Neural cell (in vitro differentiated cells): Measurements from ENCODE around the gene RAC2. TPM values are rescaled to one million over a fixed set of nuclear protein-coding genes. Genes with fewer than 3 reads are reported as not detected.

ENCODE experiments used
- H2AFZ ChIP-seq: fragments of 200-600, 300-800 bp; sonication (generic), shearing (Covaris generic); 2 replicates; pipeline ENCODE4 v1.6.0; 2014; ENCODE audit warnings: low read depth, mild to moderate bottlenecking, antibody characterized with exemption, low read length, moderate library complexity
- H3F3A ChIP-seq: fragments of 200-600 bp; shearing (Covaris generic); 2 replicates; pipeline ENCODE4 v1.6.1; 2016; ENCODE audit warnings: mild to moderate bottlenecking, moderate library complexity, mixed read lengths, antibody characterized with exemption, low read length; ENCODE audit not compliant: insufficient read depth, poor library complexity, severe bottlenecking
- H3K27ac ChIP-seq: fragments of 200-600, 300-800 bp; sonication (generic), shearing (Covaris generic); 2 replicates; pipeline ENCODE4 v1.5.1; 2014; ENCODE audit warnings: mild to moderate bottlenecking, low read length, moderate library complexity
- H3K27me3 ChIP-seq: fragments of 300-800, 200-600 bp; sonication (generic), shearing (Covaris generic); 2 replicates; pipeline ENCODE4 v1.6.0; 2014; ENCODE audit warnings: mild to moderate bottlenecking, low read depth, low read length, moderate library complexity; ENCODE audit not compliant: insufficient read depth
- H3K36me3 ChIP-seq: fragments of 300-800, 200-600 bp; sonication (generic), shearing (Covaris generic); 2 replicates; pipeline ENCODE4 v1.5.1; 2014; ENCODE audit warnings: mild to moderate bottlenecking, antibody characterized with exemption, low read length, moderate library complexity; ENCODE audit not compliant: insufficient read depth
- H3K4me2 ChIP-seq: fragments of 300-800, 200-600 bp; sonication (generic), shearing (Covaris generic); 2 replicates; pipeline ENCODE4 v1.6.0; 2014; ENCODE audit warnings: mild to moderate bottlenecking, low read length
- H3K4me3 ChIP-seq: fragments of 300-800, 200-600 bp; sonication (generic), shearing (Covaris generic); 2 replicates; pipeline ENCODE4 v1.5.1; 2014; ENCODE audit warnings: mild to moderate bottlenecking, low read length, moderate library complexity
- H3K79me2 ChIP-seq: fragments of 200-600 bp; shearing (Covaris generic); replicated peaks from 2 replicates; pipeline ENCODE4 v1.6.0; 2014; ENCODE audit warnings: mild to moderate bottlenecking, low read length, moderate library complexity; ENCODE audit not compliant: insufficient read depth
- H3K9ac ChIP-seq: fragments of 300-800, 200-600 bp; sonication (generic), shearing (Covaris generic); 2 replicates; pipeline ENCODE4 v1.6.1; 2016; ENCODE audit warnings: mild to moderate bottlenecking, low read length, mixed read lengths
- H3K9me2 ChIP-seq: fragments of 200-600 bp; shearing (Covaris generic); 2 replicates; pipeline ENCODE4 v1.6.1; 2016; ENCODE audit warnings: mild to moderate bottlenecking, low read length, mixed read lengths; ENCODE audit not compliant: insufficient read depth
- H3K9me3 ChIP-seq: fragments of 200-600, 300-800 bp; sonication (generic), shearing (Covaris generic); 2 replicates; pipeline ENCODE4 v1.6.1; 2016; ENCODE audit warnings: mild to moderate bottlenecking, mixed run types, low read length, moderate library complexity, mixed read lengths
- H4K20me1 ChIP-seq: fragments of 200-600 bp; shearing (Covaris generic); 2 replicates; pipeline ENCODE4 v1.6.1; 2016; ENCODE audit warnings: mild to moderate bottlenecking, mixed run types; ENCODE audit not compliant: insufficient read depth
- EP300 ChIP-seq: fragments of 450-650 bp; conservative IDR thresholded peaks from 2 replicates; pipeline ENCODE4 v1.6.1; 2014; ENCODE audit warnings: antibody characterized with exemption, mild to moderate bottlenecking, moderate library complexity; ENCODE audit not compliant: poor library complexity, severe bottlenecking
- EZH2 ChIP-seq: fragments of 200-600, 300-800 bp; shearing (Covaris generic), sonication (generic); IDR thresholded peaks from 2 replicates; pipeline ENCODE4 v1.6.1; 2014; ENCODE audit warnings: antibody characterized with exemption, low read length, borderline replicate concordance, mild to moderate bottlenecking; ENCODE audit not compliant: insufficient read depth, poor library complexity, severe bottlenecking
- MXI1 ChIP-seq: fragments of 450-650 bp; conservative IDR thresholded peaks from 2 replicates; pipeline ENCODE4 v1.6.1; 2014; ENCODE audit warnings: antibody characterized with exemption, mild to moderate bottlenecking; ENCODE audit not compliant: poor library complexity, severe bottlenecking
- RAD21 ChIP-seq: fragments of 450-650 bp; conservative IDR thresholded peaks from 2 replicates; pipeline ENCODE4 v1.6.1; 2014; ENCODE audit warnings: antibody characterized with exemption, mild to moderate bottlenecking, moderate library complexity
- SMC3 ChIP-seq: fragments of 450-650 bp; conservative IDR thresholded peaks from 2 replicates; pipeline ENCODE4 v1.6.1; 2014; ENCODE audit warnings: antibody characterized with exemption, mild to moderate bottlenecking, moderate library complexity; ENCODE audit not compliant: poor library complexity
- TAF1 ChIP-seq: IDR thresholded peaks from 2 replicates; pipeline ENCODE4 v1.6.1; 2012; ENCODE audit warnings: low read depth
- polyA plus RNA-seq: library from polyadenylated mRNA; depleted of rRNA; stranded (reverse); fragments of >200 nt; gene quantifications from 2 replicates; pipeline ENCODE4 v1.2.3, GENCODE V29; 2014
- TF ChIP-seq, protein P1 (sequence below): fragments of 450-650 bp; IDR thresholded peaks from 2 replicates; pipeline ENCODE4 v1.5.1; 2014; ENCODE audit warnings: antibody characterized with exemption, mild to moderate bottlenecking, moderate library complexity; ENCODE audit not compliant: poor library complexity, severe bottlenecking
- TF ChIP-seq, protein P2 (sequence below): IDR thresholded peaks from 2 replicates; pipeline ENCODE4 v1.6.1; 2012; ENCODE audit warnings: borderline replicate concordance

RAC2 gene
- polyA plus RNA-seq, 1 donor from 2014 or later, result not detected

DNA sequence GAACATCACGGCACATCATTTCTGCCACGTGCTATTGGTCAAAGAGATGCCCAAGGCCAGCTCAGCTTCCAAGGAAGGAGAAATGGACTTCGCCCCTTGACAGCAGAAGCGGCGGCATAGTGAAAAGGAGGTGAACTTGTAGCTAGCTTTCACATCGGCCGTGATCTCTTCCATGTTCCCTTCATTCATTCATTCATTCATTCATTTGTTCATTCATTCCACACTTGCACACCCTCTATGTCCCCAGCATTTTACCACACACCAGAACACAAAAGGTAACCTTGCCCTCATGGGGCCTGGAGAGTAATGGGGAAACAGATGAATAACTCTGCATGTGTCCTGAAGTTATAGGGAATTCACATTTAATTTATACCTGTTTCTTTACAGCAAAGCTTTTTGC is 37.1 kb upstream of the RAC2 start:
- Histone ChIP-seq H4K20me1 (no peaks in the 10 kb centered on the region), H3K4me3 (no peak overlapping the region), H3K27me3 (no peaks in the 10 kb centered on the region), H3K9me2 (no peaks in the 10 kb centered on the region), H2AFZ (no peak overlapping the region), H3K4me2 (no peak overlapping the region), H3F3A (no peaks in the 10 kb centered on the region), H3K79me2 (no peaks in the 10 kb centered on the region), H3K9ac (no peak overlapping the region), H3K36me3 (no peaks in the 10 kb centered on the region), H3K9me3 (no peaks in the 10 kb centered on the region), H3K27ac (no peak overlapping the region)
- no peak for TF ChIP-seq SMC3
- TF ChIP-seq, protein P1, sequence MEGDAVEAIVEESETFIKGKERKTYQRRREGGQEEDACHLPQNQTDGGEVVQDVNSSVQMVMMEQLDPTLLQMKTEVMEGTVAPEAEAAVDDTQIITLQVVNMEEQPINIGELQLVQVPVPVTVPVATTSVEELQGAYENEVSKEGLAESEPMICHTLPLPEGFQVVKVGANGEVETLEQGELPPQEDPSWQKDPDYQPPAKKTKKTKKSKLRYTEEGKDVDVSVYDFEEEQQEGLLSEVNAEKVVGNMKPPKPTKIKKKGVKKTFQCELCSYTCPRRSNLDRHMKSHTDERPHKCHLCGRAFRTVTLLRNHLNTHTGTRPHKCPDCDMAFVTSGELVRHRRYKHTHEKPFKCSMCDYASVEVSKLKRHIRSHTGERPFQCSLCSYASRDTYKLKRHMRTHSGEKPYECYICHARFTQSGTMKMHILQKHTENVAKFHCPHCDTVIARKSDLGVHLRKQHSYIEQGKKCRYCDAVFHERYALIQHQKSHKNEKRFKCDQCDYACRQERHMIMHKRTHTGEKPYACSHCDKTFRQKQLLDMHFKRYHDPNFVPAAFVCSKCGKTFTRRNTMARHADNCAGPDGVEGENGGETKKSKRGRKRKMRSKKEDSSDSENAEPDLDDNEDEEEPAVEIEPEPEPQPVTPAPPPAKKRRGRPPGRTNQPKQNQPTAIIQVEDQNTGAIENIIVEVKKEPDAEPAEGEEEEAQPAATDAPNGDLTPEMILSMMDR, result no peak

DNA sequence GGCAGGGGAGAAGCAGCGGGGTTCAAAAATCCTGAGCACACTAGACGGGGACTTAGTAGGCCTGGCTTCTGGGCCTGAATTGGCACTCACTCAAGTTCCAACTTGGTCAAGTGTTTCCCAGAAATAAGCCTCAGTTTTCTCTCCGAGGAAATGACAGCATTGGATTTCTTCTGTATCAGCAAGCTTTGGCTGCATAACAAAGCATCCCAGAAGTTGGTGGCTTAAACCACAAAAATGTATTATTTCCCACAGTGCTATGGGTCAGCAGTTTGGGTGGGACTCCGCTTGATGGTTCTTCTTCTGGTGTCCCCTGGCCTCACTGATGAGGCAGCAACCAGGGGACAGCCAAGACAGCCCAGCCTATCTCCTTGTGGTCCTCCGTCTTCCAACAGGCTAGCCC is 36.6 kb upstream of the RAC2 start:
- no peaks in the 10 kb centered on the region for H3K79me2 ChIP-seq
- H3F3A ChIP-seq, result no peaks in the 10 kb centered on the region
- H3K27me3 ChIP-seq, result no peaks in the 10 kb centered on the region
- H3K9ac ChIP-seq, result no peak overlapping the region
- no peak overlapping the region for H3K4me2 ChIP-seq
- H4K20me1 ChIP-seq, result no peaks in the 10 kb centered on the region
- H3K4me3 ChIP-seq, result no peak overlapping the region
- no peak overlapping the region for H3K27ac ChIP-seq
- TF ChIP-seq, protein P2, sequence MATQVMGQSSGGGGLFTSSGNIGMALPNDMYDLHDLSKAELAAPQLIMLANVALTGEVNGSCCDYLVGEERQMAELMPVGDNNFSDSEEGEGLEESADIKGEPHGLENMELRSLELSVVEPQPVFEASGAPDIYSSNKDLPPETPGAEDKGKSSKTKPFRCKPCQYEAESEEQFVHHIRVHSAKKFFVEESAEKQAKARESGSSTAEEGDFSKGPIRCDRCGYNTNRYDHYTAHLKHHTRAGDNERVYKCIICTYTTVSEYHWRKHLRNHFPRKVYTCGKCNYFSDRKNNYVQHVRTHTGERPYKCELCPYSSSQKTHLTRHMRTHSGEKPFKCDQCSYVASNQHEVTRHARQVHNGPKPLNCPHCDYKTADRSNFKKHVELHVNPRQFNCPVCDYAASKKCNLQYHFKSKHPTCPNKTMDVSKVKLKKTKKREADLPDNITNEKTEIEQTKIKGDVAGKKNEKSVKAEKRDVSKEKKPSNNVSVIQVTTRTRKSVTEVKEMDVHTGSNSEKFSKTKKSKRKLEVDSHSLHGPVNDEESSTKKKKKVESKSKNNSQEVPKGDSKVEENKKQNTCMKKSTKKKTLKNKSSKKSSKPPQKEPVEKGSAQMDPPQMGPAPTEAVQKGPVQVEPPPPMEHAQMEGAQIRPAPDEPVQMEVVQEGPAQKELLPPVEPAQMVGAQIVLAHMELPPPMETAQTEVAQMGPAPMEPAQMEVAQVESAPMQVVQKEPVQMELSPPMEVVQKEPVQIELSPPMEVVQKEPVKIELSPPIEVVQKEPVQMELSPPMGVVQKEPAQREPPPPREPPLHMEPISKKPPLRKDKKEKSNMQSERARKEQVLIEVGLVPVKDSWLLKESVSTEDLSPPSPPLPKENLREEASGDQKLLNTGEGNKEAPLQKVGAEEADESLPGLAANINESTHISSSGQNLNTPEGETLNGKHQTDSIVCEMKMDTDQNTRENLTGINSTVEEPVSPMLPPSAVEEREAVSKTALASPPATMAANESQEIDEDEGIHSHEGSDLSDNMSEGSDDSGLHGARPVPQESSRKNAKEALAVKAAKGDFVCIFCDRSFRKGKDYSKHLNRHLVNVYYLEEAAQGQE, result no peak
- TF ChIP-seq, protein P1, result no peak
- TF ChIP-seq RAD21 (no peak), EZH2 (no peak), TAF1 (no peak), SMC3 (no peak), MXI1 (no peak), EP300 (no peak)
- no peaks in the 10 kb centered on the region for H3K9me2 ChIP-seq
- no peak overlapping the region for H2AFZ ChIP-seq
- H3K36me3 ChIP-seq, result no peaks in the 10 kb centered on the region
- H3K9me3 ChIP-seq, result no peaks in the 10 kb centered on the region
